Tibial nerve (tissue), 3 donors: Measurements from ENCODE around the gene MANSC1.

Source experiments
- POLR2A ChIP-seq, 2 donors: fragments of 450-650 bp; IDR thresholded peaks; one replicate each; pipeline ENCODE4 v1.6.1; 2017; ENCODE audit warnings: antibody characterized with exemption in 2 of 2, mild to moderate bottlenecking in 2 of 2, moderate library complexity in 2 of 2
- TF ChIP-seq, protein P1 (sequence below), 5 experiments: fragments of 200-600 bp in 3 of 5; fragments of 450-650 bp in 2 of 5; sonication (generic) in 3 of 5; IDR thresholded peaks; one replicate each; pipeline ENCODE4 v1.5.1; 2016 to 2019; ENCODE audit warnings: antibody characterized with exemption in 5 of 5, mild to moderate bottlenecking in 3 of 5, moderate library complexity in 2 of 5

DNA sequence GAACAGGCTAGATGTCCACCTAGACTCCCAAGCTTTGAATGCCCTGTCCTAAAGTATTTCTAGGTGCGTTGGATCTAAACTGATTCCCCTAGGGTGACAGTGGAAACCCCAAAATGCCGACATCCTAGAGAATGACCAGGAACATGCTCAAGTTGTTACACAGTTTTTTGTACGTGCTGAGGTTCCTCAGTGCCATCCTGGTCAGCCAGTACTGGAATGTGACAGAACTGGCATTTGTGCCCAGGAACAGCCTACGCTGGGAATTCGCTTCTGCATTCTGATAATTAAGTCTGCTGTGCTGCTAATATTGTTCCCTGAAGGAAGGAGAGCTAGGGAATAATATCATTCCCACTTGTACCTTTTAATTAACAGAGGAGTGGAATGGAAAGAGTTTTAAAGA, 47.1 kb upstream of the MANSC1 start:
- TF ChIP-seq POLR2A (IDR thresholded peaks at IDR 0.05) = no peak
- TF ChIP-seq, protein P1, sequence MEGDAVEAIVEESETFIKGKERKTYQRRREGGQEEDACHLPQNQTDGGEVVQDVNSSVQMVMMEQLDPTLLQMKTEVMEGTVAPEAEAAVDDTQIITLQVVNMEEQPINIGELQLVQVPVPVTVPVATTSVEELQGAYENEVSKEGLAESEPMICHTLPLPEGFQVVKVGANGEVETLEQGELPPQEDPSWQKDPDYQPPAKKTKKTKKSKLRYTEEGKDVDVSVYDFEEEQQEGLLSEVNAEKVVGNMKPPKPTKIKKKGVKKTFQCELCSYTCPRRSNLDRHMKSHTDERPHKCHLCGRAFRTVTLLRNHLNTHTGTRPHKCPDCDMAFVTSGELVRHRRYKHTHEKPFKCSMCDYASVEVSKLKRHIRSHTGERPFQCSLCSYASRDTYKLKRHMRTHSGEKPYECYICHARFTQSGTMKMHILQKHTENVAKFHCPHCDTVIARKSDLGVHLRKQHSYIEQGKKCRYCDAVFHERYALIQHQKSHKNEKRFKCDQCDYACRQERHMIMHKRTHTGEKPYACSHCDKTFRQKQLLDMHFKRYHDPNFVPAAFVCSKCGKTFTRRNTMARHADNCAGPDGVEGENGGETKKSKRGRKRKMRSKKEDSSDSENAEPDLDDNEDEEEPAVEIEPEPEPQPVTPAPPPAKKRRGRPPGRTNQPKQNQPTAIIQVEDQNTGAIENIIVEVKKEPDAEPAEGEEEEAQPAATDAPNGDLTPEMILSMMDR (IDR thresholded peaks at IDR 0.05) = no peak
